ENCODE measurements around the gene TOMM5. TPM values are rescaled to one million over a fixed set of nuclear protein-coding genes. Genes with fewer than 3 reads are reported as not detected.
A peak's percentile ranks its signal among the peaks of the same experiment; 100 is the strongest.

TOMM5 gene
- total RNA-seq, 1 donor: 140 TPM

GRCh38 chr9:37623267-37623666, 30.9 kb upstream of the TOMM5 start:
- TF ChIP-seq CTCF (IDR thresholded peaks at IDR 0.05; ENCODE audit: insufficient read depth, low read depth, low read length): no peak

GRCh38 chr9:37622462-37622861, 30.1 kb upstream of the TOMM5 start:
- no peak for DNase-seq (ENCODE audit: low read depth)
- TF ChIP-seq CTCF (IDR thresholded peaks at IDR 0.05; ENCODE audit: insufficient read depth, low read depth, low read length): no peak
- no peak overlapping the region for H3K4me3 ChIP-seq (ENCODE audit: low read depth, low read length)

More at GRCh38 chr9:37623267-37623666, 30.9 kb upstream of the TOMM5 start:
- DNase-seq (ENCODE audit: low read depth): no peak
- no peak overlapping the region for H3K4me3 ChIP-seq (ENCODE audit: low read depth, low read length)

GRCh38 chr9:37621273-37622121, 29.1 kb upstream of the TOMM5 start:
- H3K4me3 ChIP-seq (ENCODE audit: low read depth, low read length): no peak overlapping the region
- no peak for TF ChIP-seq CTCF (IDR thresholded peaks at IDR 0.05; ENCODE audit: insufficient read depth, low read depth, low read length)
- DNase-seq (ENCODE audit: low read depth): no peak

- no peak for TF ChIP-seq CTCF (IDR thresholded peaks at IDR 0.05; ENCODE audit: insufficient read depth, low read depth, low read length)
- no peak overlapping the region for H3K4me3 ChIP-seq (ENCODE audit: low read depth, low read length)
- DNase-seq (ENCODE audit: low read depth): no peak
Measured at GRCh38 chr9:37620396-37620795, 28.0 kb upstream of the TOMM5 start.

GRCh38 chr9:37619806-37620205, 27.4 kb upstream of the TOMM5 start:
- DNase-seq (ENCODE audit: low read depth): no peak
- TF ChIP-seq CTCF (IDR thresholded peaks at IDR 0.05; ENCODE audit: insufficient read depth, low read depth, low read length): no peak
- H3K4me3 ChIP-seq (ENCODE audit: low read depth, low read length): no peak overlapping the region

- no peak overlapping the region for H3K4me3 ChIP-seq (ENCODE audit: low read depth, low read length)
- no peak for TF ChIP-seq CTCF (IDR thresholded peaks at IDR 0.05; ENCODE audit: insufficient read depth, low read depth, low read length)
- peak; percentile 55 for DNase-seq (ENCODE audit: low read depth)
Measured at GRCh38 chr9:37618817-37619216, 26.4 kb upstream of the TOMM5 start.

Measured in fibroblast of villous mesenchyme (primary cell).